GM21619 (cell line): ENCODE data around the gene SPAG9.
"Not testable (repeated sequence)": the region's sequence is repeated elsewhere in the genome, so short reads cannot be mapped to it uniquely, and the experiment has no call there.

Experiments used
- ATAC-seq: cut with Tn5 transposase; IDR thresholded peaks from one replicate; pipeline ENCODE4 v1.9.1; 2021; ENCODE audit not compliant: unreplicated experiment

The SPAG9 gene

DNA sequence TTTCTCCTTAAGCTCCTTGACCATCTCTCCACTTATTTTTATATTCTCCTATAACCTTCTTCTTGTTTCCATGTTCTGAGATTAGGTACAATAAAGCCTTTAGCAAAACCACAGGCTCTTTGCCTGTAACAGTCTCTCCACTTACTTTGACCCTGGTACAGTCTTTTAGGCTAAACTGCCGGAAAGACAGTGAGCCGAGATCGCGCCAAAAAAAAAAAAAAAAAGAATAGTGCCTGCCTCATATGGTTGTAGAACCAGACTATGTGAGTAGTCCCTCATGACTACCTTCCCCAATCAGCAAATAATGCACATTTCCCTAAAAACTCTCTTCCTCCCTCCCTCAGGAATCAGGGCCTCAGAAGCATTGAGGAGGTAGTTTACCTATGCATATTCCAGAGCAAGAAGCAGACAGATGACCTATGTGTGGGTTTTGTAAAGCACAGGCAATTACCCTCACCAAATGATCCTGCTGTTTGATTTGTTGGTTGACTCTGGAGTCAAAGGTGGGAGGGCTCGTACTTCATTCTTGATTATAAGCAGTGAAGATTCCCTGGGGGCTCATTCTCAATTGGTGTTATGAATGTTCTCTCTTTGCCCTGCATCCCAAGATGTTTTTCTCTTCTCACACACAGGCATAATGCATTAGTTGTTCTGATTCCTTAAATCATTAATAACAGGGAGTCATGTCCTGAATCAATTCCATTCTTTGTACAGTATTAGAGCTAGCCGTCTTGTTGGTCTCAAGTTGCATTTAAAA is 23.8 kb upstream of the SPAG9 start:
- no peak for ATAC-seq

DNA sequence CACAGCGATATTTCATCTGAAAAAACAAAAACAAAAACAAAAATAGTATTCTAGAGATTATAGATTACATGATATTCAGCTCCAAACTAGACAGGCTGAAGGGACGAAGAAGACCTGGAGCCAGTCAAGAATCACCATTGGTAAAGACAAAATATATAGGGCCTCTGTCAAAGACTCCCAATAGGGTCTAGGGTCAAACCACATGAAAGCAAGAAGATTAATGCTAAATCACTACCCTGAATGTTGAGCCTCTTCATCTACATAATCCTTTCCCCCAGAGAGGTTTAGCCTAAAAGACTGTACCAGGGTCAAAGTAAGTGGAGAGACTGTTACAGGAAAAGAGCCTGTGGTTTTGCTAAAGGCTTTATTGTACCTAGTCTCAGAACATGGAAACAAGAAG is 21.9 kb upstream of the SPAG9 start:
- no peak for ATAC-seq

DNA sequence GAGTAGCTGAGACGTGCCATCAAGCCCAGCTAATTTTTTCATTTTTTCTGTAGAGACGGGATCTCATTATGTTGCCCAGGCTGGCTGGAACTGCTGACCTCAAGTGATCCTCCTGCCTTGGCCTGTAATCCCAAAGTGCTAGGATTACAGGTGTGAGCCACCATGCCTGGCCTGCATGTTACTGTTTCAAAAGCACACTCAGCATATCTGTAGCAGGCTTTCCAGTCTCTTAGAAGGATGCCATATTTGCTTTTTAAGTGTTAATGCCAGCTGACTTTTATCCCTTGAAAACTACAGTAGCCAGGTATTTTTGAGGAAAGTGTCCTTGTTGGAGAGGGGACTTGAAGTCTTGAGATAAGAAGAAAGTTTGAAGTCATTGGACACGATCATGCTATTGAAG is 15.3 kb upstream of the SPAG9 start:
- ATAC-seq: no peak

DNA sequence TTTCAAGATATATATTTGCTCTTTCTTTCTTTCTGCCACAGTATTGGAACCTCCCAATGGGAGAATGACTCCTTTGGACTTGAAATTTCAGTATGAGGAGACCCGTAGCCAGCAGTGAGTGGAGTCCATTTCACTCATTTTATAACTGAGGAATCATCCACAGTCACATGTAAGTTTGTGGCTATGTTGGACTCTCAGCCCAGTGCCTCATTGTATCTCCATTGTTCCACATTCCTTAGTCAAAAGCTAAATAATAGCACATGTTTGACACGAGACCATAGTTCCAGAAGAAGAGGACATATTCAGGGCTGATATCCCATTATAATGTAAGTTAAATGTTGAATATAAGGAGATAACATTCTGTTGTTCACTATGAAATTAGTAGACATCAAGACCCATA is 12.7 kb upstream of the SPAG9 start:
- ATAC-seq: no peak

DNA sequence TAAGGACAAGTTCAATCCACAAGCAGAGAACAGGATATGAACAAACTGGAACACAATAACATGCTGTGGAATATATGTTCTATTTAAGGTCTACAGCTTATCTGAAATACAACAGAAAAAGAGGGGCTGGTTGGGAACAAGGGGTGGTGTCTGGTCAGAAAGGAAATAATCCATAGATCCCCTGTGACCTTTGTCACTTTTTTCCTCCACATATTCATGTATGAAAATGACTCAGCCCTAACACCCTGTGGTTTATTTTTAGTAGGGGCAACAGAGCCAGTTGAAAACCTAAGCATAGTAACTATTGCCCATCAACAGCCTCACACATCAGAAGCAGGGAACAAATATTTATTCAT is 12.3 kb upstream of the SPAG9 start:
- ATAC-seq: peak; percentile 65

DNA sequence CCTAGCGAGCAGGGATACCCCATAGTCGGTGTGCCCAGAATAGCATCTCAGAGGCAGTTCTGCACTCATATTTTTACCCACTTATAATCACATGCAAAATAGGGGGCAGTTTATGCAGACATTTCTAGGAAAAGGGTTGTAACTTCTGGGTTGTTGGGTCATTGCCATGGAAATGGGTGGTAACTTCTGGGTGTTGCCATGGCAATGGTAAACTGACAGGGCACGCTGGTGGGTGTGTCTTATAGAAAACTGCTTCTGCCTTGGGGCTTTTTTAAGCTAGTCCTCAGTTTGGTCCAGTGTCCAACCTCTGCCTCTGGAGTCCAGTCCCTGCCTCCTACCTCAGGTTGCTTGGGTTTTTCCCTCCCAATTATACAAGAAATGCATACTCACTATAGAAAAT is 7.4 kb upstream of the SPAG9 start:
- no peak for ATAC-seq

DNA sequence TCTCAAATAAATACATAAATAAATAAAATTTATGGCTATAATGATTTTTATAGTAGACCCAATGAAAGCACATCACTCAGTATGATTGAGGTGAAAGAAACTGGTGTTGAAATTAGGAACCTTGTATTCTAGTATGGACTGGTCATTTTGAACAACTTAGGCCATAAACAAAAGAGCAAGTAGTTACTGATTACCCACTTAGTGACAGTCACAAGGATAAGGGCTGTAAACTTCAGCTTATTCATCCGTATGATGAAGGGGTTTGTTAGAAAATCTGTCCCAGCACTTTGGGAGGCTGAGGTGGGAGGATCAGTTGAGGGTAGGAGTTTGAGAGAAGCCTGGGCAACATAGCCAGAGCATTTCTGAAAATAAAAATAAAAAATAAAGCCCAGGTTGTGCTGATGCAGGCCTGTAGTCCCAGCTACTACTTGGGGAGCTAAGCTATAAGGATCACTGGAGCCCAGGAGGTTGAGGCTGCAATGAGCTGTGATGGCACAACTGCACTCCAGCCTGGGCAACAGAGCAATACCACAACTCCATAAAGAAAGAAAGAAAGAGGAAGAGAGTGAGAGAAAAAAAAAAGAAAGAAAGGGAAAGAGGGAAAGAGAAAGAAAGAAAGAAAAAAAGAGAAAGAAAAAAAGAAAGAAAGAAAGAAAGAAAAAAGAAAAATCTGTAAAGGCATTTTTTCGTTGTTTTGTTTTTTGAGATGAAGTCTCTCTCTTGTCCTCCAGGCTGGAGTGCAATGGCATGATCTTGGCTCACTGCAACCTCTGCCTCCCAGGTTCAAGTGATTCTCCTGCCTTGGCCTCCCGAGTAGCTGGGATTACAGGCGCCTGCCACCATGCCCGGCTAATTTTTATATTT is 4.2 kb upstream of the SPAG9 start:
- ATAC-seq: no peak

DNA sequence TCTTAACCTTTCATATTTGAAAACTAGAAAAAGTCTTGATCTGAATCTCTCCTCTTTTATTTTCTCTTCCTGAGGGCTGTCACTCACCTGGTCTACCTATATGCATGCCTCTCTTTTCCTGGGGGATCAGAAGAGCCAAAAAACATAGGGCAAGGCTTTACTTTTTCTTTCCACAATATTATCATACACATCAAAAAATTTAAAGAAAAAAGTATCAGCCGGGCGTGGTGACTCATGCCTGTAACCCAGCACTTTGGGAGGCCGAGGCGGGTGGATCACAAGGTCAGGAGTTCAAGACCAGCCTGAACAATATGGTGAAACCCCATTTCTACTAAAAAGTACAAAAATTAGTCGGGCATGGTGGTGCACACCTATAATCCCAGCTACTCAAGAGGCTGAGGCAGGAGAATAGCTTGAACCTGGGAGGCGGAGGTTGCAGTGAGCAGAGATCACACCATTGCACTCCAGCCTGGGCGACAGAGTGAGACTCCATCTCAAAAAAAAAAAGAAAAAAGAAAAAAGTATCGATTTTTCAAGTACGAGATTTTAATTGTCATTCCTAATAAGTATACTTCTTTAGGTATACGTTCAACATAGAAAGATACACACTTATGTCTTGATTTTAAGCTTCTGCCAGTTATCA is 1.9 kb upstream of the SPAG9 start:
- ATAC-seq: not testable (repeated sequence)

DNA sequence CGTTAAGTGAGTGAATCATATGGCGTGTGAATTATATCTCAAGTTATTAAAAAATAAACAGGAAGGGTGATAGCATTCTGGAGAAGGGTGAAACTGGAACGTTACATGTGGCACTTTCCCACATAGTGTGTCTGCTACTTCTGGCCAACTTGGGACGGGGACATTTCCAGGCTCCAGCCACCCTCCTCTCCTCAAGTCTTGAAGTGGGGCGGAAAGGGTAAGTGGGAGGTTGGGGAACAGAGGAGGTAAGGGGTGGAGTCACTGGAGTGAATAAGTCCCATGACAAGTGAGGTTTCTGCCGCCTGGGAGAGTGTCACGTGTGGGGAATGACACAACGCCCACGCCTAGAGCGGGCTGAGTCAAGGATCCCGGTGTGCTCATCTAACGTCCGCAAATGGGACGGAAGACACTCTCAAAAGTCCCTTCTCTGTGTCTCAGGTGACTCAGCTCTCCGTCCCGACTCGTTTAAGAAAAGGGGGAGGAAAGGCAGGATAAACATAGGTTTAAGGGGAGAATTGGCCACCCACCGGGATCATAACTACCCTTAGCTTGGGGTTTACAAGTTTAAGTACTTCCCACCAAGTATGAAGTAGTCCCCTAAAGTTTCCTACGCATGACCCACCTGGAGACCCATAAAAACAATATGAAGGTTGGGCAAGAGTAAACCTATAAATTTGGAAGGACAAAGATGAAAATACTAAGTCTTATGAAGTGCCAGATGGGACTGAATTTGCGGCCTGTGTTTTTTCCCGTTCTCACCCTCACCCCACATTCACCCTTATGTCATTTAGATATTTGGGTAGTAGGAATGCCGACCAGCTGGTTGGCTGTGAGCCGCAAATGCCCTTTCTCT is 1.2 kb upstream of the SPAG9 start:
- ATAC-seq: no peak

DNA sequence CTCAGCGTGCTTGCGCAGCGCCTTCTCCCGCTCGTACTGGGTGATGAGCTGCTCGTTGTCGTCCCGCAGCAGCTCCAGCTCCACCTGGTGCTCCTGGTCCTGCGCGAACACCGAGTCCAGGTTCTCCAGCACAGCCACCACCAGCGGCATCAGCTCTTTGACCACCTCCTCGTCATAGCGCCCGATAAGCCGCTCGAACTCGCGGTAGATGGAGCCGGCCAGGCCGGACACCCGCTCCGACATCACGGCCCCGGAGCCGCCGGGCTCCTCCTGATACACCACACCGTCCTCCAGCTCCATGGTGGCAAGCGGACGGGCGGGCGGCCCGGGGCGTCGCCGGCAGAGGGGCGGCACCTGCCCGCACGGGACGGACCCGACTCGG is 320 bp downstream of the SPAG9 start:
- ATAC-seq: peak; percentile 24

DNA sequence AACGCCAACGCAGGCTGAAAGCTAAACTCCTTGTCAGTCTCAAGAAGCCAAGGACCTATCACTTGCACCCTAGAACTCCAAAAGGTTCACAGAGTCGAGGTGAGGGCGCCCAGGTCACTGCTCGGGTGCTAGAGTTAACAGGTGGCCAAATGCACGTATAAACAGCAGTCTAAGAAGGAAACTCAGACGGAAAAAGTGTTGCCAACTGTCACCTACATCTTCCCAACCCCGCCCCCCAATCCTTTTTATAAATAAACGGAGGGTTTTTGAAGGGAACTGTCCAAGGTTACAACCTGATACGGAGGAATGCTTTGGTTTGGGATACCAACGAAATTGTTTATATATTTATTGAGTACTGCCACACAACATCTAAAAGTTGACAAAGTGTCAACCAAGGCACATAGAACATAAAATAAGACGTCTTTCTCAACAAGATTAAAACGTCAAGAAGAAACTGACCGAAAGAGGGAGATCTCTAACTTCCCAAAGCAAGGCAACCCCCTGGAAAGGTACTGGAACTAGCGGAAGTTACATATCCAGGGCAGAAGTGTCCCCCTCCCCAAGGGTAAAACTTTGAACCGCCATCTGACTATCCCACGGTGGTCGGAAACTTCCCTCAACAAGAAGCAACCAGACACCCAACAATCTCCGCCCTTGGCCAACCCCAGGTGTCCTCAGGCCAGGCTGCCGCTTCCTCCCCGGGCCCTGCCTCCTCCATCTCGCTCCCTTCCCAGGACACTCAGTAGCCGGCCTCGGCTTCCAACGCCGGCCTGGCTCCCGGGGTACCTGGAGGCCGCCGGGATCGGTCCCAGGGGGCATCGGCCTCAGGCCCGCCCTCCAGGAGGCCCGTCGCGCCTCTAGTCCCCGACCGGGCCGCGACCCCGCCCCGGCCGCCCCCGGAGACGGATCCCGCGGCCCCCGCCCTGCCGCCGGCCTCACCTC is 982 bp downstream of the SPAG9 start:
- peak; percentile 11 for ATAC-seq

DNA sequence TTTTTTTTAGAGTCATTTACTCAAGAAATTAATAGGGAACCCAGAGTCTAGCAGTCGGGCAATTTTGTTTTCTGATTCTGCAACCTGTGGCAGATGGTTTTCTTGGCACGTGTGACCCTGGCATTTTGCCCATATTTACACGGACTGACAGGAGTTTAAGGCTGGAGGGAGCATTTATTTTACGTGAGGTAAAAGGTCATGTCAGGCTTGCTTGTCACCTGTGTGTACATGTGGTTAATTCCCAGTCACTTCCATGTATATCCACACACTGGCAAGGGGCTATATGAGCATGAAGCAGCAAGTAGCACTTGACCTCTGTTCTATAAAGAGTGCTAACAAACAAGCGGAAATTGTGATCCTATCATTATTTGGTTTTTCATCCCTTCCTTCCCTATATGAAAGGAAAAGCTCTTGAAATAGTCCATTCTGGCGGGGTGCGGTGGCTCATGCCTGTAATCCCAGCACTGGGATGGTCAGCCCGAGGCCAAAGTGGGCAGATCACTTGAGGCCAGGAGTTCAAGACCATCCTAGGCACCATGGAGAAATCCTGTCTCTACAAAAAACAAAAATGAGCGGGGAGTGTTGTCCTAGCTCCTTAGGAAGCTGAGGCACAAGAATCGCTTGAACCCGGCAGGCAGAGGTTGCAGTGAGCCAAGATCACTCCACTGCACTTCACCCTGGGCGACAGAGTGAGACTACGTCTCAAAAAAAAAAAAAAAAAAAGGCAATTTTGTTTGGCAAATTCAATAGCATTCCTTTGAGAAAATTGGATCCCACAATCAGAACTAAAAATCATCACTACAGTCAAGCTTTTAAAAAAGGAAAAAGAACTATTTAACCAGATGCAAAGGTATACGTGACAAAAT is 2.1 kb downstream of the SPAG9 start:
- no peak for ATAC-seq

DNA sequence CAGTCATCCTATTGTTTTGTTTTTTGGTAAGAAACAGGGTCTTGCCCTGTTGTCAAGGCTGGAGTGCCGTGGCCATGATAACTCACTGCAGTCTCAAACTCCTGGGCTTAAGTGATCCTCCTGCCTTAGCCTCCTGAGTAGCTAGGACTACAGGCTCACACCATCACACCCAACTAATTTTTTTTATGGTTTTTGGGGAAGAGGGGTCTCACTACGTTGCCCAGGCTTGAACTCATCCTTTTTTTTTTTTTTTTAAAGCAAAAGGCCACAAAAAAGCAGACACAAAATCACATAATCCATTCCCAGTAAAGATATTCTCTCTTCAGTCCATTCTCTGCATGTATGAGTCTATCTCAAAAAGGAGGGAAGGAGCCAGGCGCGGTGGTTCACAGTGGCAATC is 5.5 kb downstream of the SPAG9 start:
- ATAC-seq: no peak

DNA sequence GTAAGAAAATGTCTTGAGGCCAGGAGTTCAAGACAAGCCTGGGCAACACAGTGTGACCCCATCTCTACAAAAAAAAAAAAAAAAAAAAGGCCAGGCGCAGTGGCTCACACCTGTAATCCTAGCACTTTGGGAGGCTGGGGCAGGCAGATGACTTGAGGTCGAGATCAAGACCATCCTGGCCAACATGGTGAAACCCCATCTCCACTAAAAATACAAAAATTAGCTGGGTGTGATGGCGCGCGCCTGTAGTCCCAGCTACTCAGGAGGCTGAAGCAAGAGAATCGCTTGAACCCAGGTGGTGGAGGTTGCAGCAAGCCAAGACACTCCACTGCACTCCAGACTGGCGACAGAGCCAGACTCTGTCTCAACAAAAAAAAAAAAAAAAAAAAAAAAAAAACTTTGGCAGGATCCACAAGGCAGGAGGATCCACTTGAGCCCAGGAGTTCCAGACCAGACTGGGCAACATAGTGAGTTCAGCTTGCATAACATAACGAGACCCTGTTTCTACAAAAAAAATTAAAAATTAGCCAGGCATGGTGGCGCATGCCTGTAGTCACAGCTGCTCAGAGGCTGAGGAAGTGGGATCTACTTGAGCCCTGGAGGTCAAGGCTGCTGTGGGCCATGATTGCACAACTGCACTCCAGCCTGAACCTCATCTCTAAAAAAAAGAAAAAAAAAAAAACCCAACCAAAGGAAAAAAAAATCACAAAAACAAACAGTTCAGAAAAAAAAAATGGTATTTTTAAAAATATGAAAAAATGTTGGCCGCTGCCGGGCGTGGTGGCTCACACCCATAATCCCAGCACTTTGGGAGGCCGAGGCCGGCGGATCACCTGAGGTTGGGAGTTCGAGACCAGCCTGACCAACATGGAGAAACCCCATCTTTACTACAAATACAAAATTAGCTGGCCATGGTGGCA is 8.1 kb downstream of the SPAG9 start:
- ATAC-seq: peak; percentile 65

DNA sequence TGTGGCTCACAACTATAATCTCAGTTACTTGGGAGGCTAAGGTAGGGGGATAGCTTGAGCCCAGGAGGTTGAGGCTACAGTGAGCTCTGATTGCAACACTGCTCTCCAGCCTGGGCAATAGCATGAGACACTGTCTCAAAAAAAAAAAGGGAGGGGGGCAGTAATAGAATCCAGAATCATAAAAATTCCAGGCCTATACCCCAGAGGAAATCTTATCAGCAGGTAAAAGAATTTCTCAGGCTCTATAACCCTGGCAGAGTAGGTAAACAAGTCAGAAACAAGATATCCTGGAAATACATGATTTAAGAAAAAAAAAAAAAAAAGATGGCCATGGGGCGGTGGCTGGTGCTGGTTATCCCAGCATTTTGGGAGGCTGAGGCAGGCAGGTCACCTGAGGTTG is 12.9 kb downstream of the SPAG9 start:
- ATAC-seq: no peak

DNA sequence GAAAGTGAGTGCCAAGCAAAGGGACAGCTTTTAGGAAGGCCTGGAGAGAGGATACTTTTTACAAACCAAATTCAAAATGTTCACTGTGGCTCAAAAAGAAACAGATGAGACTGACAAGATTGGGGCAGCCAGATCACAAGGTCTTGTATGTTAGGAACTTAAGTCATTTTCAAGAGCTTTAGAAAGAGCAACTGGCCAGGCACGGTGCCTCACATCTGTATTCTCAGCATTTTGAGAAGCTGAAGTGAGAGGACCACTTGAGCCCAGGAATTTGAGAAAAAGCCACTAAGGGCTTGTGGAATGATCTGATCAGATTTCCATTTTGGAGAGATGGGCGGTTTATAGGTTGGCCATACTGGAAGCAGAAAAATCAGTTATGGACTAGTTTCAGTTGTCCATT is 17.2 kb downstream of the SPAG9 start:
- ATAC-seq: no peak

DNA sequence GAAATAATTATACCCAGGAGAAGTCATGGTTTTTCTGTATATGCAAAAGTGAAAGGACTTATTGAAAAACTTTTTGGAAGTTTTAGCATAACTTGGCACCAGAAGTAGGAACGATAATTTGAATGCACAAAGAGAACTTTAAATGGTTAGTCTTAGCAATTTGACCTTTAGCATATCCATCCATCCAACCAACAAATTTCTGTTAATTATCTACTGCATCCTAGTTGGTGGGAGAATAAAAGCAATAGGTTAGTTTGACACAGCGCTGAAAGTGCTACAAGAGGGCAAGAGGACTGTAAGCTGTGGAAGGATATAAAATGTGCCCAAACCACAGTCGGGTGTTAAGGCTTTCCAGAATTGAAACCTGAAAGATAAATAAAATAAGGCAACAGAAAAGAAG is 17.6 kb downstream of the SPAG9 start:
- ATAC-seq: no peak
